HG03280 (cell line): ENCODE measurements around the gene OSBPL2.

Experiments
- ATAC-seq: cut with Tn5 transposase; IDR thresholded peaks from one replicate; pipeline ENCODE4 v1.9.1; 2021; ENCODE audit warnings: mild to moderate bottlenecking, moderate library complexity; ENCODE audit not compliant: unreplicated experiment

Gene OSBPL2

GRCh38 chr20:62237801-62238568, at the start of gene OSBPL2:
Gene OSBPL2 (plus strand): TSS chr20:62238521. CDS start chr20:62256185, 17,664 bp downstream.
- ATAC-seq, result peak; percentile 96

- ATAC-seq, result no peak
These were observed 47.5 kb upstream of the OSBPL2 start for GRCh38 chr20:62190639-62191411.

GRCh38 chr20:62191781-62192559, 46.4 kb upstream of the OSBPL2 start:
- ATAC-seq, result no peak

- no peak for ATAC-seq
These were observed 45.7 kb upstream of the OSBPL2 start for GRCh38 chr20:62192635-62193034.

GRCh38 chr20:62193079-62194025, 45.0 kb upstream of the OSBPL2 start:
- no peak for ATAC-seq

DNA sequence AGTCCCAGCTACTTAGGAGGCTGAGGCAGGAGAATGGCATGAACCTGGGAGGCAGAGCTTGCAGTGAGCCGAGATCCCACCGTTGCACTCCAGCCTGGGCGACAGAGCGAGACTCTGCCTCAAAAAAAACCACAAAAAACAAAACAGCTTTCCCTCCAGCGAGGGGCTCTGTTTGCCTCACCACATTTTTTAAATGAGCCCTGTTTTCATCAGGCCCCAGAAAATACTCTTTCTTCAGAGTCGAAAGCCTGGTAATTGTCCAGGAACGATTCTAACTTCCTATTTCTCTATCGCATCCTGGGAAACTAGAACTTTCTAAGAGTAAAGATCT, 43.3 kb upstream of the OSBPL2 start:
- no peak for ATAC-seq

DNA sequence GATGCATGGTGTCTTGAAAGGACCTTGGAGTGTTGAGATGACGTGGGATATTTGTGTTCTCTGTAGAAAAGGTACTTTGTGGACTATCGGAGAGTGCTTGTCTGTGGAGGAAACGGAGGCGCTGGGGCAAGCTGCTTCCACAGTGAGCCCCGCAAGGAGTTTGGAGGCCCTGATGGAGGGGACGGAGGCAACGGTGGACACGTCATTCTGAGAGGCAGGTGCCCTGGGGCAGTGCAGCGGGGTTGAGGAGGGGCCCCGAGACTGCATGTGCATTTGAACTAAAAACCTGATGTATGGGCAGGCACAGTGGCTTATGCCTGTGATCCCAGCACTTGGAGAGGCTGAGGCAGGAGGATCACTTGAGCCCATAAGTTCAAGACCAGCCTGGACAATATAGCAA, 42.6 kb upstream of the OSBPL2 start:
- no peak for ATAC-seq

DNA sequence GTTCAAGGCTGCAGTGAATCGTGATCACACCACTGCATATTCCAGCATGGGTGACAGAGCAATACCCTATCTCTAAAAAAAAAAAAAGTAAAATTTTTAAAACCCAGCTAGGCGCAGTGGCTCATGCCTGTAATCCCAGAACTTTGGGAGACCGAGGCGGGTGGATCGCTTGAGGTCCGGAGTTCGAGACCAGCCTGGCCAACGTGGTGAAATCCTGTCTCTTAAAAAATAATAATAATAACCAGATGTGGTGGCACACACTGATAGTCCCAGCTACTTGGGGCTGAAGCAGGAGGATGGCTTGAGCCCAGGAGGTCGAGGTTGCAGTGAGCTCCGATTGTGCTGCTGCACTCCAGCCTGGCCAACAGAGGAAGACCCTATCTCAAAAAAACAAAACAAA, 42.0 kb upstream of the OSBPL2 start:
- no peak for ATAC-seq

GRCh38 chr20:62197311-62197710, 41.0 kb upstream of the OSBPL2 start:
- ATAC-seq, result no peak

DNA sequence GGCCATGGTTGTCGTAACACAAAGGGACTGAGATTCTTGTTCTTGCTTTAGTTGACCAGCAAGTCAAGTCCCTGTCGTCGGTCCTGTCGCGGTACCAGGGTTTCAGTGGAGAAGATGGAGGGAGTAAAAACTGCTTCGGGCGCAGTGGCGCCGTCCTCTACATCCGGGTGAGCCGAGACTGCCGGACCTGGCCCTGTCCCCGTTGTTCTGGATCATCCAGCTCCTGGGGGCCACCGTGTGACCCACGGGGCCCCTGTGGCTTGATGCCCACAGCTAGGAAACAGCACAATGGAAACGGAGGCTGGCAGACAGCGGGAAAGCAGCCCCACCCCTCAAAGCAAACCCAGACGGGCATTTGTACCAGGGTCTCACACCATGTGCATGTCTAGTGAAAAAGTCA, 40.5 kb upstream of the OSBPL2 start:
- ATAC-seq, result no peak

DNA sequence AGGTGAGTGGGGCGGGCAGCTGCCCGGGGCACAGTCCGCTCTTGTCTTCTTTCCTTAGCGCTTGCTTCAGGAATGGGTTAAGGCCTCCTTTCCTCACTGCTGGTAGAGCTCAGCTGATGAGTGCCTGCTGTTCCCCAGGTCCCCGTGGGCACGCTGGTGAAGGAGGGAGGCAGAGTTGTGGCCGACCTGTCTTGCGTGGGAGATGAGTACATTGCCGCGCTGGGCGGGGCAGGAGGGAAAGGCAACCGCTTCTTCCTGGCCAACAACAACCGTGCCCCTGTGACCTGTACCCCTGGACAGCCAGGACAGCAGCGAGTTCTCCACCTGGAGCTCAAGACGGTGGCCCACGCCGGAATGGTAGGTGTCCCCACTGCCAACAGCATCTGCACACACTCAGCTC, 39.8 kb upstream of the OSBPL2 start:
- ATAC-seq, result no peak

GRCh38 chr20:62198931-62199330, 39.4 kb upstream of the OSBPL2 start:
- no peak for ATAC-seq

- no peak for ATAC-seq
These were observed 37.7 kb upstream of the OSBPL2 start for GRCh38 chr20:62200491-62201172.

- no peak for ATAC-seq
These were observed 36.9 kb upstream of the OSBPL2 start for GRCh38 chr20:62201173-62202082.

- no peak for ATAC-seq
These were observed 36.3 kb upstream of the OSBPL2 start for GRCh38 chr20:62202083-62202395.

GRCh38 chr20:62202676-62203377, 35.5 kb upstream of the OSBPL2 start:
- ATAC-seq, result no peak

DNA sequence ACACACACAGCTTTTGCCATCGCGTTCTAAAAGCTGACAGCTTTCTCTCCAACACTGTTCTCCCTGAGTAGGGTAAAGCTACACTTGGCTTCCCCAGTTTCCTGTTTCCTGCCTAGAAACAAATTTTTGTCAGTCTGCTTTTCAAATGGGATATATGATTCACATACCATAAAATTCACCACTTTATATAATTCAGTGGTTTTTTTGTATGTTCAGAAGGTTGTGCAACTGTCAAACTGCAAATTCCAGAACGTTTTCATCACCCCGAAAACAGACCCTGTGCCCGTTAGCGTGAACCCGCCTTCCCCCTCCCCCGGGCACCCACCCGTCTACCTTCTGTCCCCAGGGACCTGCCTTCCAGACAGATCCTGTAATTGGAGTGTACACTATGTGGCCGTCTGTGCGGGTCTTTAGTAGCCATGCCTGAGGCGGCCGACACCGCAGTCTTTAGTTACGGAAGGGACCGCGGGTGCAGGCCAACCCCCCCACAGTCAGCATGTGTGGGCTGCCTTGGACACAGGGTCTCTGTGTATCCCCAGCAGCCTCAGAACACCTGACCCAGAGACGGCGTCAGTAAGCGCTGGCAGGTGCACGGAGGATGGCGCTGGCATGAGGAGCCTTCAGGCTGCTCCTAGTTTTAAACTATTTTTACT, 34.8 kb upstream of the OSBPL2 start:
- ATAC-seq, result no peak
